Gastrocnemius medialis (tissue), 4 donors: ENCODE measurements around the gene RPS18. TPM values are rescaled to one million over a fixed set of nuclear protein-coding genes. Genes with fewer than 3 reads are reported as not detected.

ENCODE experiments used
- ATAC-seq, 2 donors: fragments of 150-250 bp; one replicate each; pipeline ENCODE4 v1.9.1; 2016
- DNase-seq, 2 donors: peaks; one replicate each; pipeline ENCODE4 v3.0.0-alpha.2; 2019
- H3K27ac ChIP-seq, 4 donors: fragments of 200-600 bp; sonication (generic); 1 replicate in 1 of 4; 2 replicates in 3 of 4; pipeline ENCODE4 v1.5.1; 2016 to 2018; ENCODE audit warnings: mild to moderate bottlenecking in 2 of 4, moderate library complexity in 1 of 4
- H3K27me3 ChIP-seq, 3 donors: fragments of 200-600 bp; sonication (generic) in 2 of 3; 1 replicate in 1 of 3; 2 replicates in 2 of 3; pipeline versions ENCODE4 v1.5.1 to v1.6.0; 2016 to 2019; ENCODE audit warnings: mild to moderate bottlenecking in 1 of 3, moderate library complexity in 1 of 3
- H3K36me3 ChIP-seq, 2 donors: fragments of 200-600 bp; sonication (generic) in 1 of 2; one replicate each; pipeline ENCODE4 v1.5.1; 2017 to 2018
- H3K4me1 ChIP-seq, 2 donors: fragments of 200-600 bp; sonication (generic) in 1 of 2; one replicate each; pipeline ENCODE4 v1.5.1; 2016 to 2017; ENCODE audit warnings: mild to moderate bottlenecking in 2 of 2
- H3K4me3 ChIP-seq, 4 donors: fragments of 200-600 bp; sonication (generic) in 3 of 4; 1 replicate in 1 of 4; 2 replicates in 3 of 4; pipeline ENCODE4 v1.5.1; 2016 to 2019; ENCODE audit warnings: mild to moderate bottlenecking in 2 of 4
- H3K9me3 ChIP-seq, 3 donors: fragments of 200-600 bp; sonication (generic) in 2 of 3; 1 replicate in 1 of 3; 2 replicates in 2 of 3; pipeline ENCODE4 v1.5.1; 2016 to 2019
- POLR2A ChIP-seq, 2 donors: fragments of 450-650 bp; IDR thresholded peaks; one replicate each; pipeline ENCODE4 v1.6.1; 2017; ENCODE audit warnings: antibody characterized with exemption in 2 of 2, mild to moderate bottlenecking in 2 of 2, moderate library complexity in 2 of 2
- in situ Hi-C, 4 donors: fragments of 200-750 bp; cut with MboI; loops; one replicate each; pipeline versions ENCODE4 v1.15.0 to v1.8.0; 2017; ENCODE audit warnings: low sequenced_read_pairs in 4 of 4
- intact Hi-C: fragments of 100-400 bp; cut with DNase I; formaldehyde crosslinking; loops from one replicate; pipeline ENCODE4 v1.15.1; 2023; ENCODE audit warnings: low total_unique reads
- total RNA-seq, 4 donors: library from RNA; depleted of rRNA; stranded (reverse); fragments of >200 nt; gene quantifications; one replicate each; pipeline versions ENCODE4 v1.1.0 to v1.2.3, GENCODE V29; 2016
- TF ChIP-seq, protein P1 (sequence below), 5 experiments: fragments of 450-650 bp in 3 of 5; fragments of 200-600 bp in 2 of 5; sonication (generic) in 2 of 5; IDR thresholded peaks in 4 of 5; conservative IDR thresholded peaks in 1 of 5; 1 replicate in 4 of 5; 2 replicates in 1 of 5; pipeline ENCODE4 v1.5.1; 2016 to 2019; ENCODE audit warnings: antibody characterized with exemption in 5 of 5, mild to moderate bottlenecking in 3 of 5, moderate library complexity in 3 of 5

RPS18 gene
- total RNA-seq, 4 donors from 2014 or later, result 1,834 to 2,142 (median 2,010) TPM

DNA sequence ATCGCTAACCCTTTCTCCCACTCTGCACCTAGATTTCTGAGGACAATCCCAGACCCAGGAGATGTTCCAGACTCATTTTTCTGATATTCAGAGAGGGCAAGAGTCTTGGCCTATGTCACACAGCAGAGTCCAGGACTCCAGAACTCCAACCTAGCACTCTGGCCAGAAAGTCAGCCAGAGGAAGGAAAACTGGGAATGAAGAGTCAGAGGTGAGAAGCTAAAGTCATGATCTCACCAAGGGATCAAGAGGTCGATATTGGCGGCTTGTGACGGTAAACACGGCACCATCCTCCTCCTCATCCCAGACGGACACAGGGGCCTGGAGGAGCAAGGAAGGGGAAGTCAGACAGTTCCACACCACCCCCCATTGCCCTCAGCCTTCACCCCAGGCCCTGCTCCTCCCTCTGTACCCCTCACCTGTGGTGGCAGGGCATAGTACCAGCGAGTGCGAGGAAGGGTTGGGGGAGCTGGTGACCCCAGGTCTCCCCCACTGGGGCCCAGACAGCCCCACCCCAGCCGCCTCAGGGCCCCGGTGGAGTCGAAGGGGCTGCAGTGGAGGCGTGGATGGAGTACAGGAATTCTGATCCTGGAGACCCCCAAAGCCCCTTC lies 25.0 kb downstream of the RPS18 start:
- ATAC-seq (no peak), DNase-seq (no peak)
- TF ChIP-seq, protein P1, sequence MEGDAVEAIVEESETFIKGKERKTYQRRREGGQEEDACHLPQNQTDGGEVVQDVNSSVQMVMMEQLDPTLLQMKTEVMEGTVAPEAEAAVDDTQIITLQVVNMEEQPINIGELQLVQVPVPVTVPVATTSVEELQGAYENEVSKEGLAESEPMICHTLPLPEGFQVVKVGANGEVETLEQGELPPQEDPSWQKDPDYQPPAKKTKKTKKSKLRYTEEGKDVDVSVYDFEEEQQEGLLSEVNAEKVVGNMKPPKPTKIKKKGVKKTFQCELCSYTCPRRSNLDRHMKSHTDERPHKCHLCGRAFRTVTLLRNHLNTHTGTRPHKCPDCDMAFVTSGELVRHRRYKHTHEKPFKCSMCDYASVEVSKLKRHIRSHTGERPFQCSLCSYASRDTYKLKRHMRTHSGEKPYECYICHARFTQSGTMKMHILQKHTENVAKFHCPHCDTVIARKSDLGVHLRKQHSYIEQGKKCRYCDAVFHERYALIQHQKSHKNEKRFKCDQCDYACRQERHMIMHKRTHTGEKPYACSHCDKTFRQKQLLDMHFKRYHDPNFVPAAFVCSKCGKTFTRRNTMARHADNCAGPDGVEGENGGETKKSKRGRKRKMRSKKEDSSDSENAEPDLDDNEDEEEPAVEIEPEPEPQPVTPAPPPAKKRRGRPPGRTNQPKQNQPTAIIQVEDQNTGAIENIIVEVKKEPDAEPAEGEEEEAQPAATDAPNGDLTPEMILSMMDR (IDR thresholded peaks at IDR 0.05 in 4 of 5, conservative IDR thresholded peaks at IDR 0.05 in 1 of 5), result no peak
- no peak for TF ChIP-seq POLR2A (IDR thresholded peaks at IDR 0.05)
- Histone ChIP-seq H3K4me1 (peaks cover 11 to 23% of the 10 kb centered on the region in 2 donors), H3K9me3 (no peaks in the 10 kb centered on the region), H3K4me3 (peak overlapping the region in 2 of 4 donors; percentile 85 to 86), H3K36me3 (peaks cover 0 to 47% of the 10 kb centered on the region in 2 donors), H3K27ac (peak overlapping the region; percentile 96 to 99 (median 97)), H3K27me3 (no peaks in the 10 kb centered on the region)
- in situ Hi-C loops (loop anchor here in 1 of 4 donors (25.0 kb wide), 1 partner anchor 1435 kb away; the partner anchor contains the start of gene NEU1), intact Hi-C loops (no loop called here)

DNA sequence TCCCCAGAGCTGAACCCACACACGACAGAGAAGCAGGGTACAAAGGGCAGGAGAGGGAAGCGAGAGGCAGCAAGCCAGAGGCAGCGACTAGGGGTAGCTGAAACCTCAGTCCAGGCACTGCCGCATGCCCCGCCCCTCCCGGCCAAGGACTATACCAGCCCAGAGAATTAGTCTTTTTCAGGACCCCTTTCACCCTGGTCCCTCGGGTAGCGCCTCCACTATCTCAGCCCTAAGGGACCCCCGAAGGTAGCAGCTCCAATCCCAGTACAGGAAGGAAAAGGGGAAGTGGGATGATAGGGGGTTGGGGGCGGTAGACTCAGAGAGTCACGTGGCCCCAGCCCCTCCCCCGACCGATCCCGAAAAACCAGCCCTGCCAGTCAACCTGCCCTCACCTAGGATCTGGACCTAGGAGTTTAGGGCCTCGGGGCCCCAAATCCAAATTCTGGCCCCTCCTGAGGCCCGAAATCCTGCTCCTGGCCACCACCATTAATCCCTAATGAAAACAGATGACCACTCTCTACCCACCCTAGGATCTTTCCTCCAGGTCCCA lies 25.6 kb downstream of the RPS18 start:
- DNase-seq, result no peak
- Histone ChIP-seq H3K27ac (peak overlapping the region; percentile 96 to 99 (median 97)), H3K9me3 (no peaks in the 10 kb centered on the region), H3K4me3 (peak overlapping the region; percentile 71 to 86 (median 80)), H3K36me3 (peaks cover 0 to 41% of the 10 kb centered on the region in 2 donors), H3K27me3 (no peaks in the 10 kb centered on the region), H3K4me1 (peaks cover 11 to 23% of the 10 kb centered on the region in 2 donors)
- TF ChIP-seq POLR2A (IDR thresholded peaks at IDR 0.05), result no peak
- TF ChIP-seq, protein P1 (IDR thresholded peaks at IDR 0.05 in 4 of 5, conservative IDR thresholded peaks at IDR 0.05 in 1 of 5), result no peak
- in situ Hi-C loops, result loop anchor here in 1 of 4 donors (25.0 kb wide), 1 partner anchor 1435 kb away; the partner anchor contains the start of gene NEU1
- ATAC-seq, result peak in 1 of 2 donors; percentile 0
- intact Hi-C loops, result no loop called here

DNA sequence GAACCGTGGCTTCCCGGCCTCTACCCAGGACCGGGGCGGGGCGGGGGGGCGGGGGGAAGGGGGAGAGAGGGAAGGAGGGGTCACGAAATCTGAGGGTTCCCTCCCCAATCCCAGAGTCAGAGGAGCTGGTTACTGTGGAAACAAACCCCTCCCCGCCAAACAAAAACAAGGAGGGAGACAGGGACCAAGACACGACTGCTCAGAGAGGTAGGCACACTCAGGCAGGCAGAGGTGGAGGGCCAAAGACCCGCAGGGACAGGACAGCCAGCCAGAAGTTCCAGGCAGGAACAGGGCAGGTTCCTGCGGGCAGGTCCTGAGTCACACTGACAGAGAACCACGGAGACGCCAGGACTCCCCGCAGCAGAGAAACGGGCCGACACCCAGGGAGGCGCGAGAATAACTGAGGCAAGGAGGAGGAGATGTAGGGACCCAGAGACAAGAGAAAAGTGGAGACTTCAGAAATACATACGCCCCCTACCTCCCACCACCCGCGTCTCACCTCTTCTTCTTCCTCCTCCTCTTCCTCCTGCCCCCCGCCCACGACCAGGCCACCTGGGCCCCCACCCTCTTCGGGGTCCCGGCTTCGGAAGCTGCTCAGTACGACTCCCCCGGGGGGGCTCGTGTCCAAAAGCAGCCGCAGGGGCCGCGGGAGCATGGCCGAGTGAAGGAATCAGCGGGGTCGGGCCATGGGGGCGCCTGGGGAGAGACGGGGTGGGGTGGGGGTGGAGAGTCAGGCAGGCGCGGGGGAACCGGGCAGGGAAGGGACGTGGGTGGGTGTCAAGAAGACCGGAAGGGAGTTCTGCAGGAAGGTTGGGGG lies 26.3 kb downstream of the RPS18 start:
- Histone ChIP-seq H3K9me3 (no peaks in the 10 kb centered on the region), H3K27ac (peak overlapping the region; percentile 96 to 99 (median 97)), H3K27me3 (no peaks in the 10 kb centered on the region), H3K36me3 (peaks cover 0 to 39% of the 10 kb centered on the region in 2 donors), H3K4me1 (peaks cover 11 to 23% of the 10 kb centered on the region in 2 donors), H3K4me3 (peak overlapping the region; percentile 71 to 86 (median 80))
- intact Hi-C loops, result loop anchor here (1.0 to 2.0 kb wide), 2 partner anchors 9 to 49 kb away; partner anchors contain the start of genes PFDN6 and WDR46
- TF ChIP-seq, protein P1 (IDR thresholded peaks at IDR 0.05 in 4 of 5, conservative IDR thresholded peaks at IDR 0.05 in 1 of 5), result no peak
- TF ChIP-seq POLR2A (IDR thresholded peaks at IDR 0.05), result peak in 1 of 2 donors; percentile 26
- in situ Hi-C loops, result loop anchor here in 1 of 4 donors (25.0 kb wide), 1 partner anchor 1436 kb away; the partner anchor contains the start of gene NEU1
- peak; percentile 19 to 27 for ATAC-seq
- DNase-seq, result peak in 1 of 2 donors; percentile 71

DNA sequence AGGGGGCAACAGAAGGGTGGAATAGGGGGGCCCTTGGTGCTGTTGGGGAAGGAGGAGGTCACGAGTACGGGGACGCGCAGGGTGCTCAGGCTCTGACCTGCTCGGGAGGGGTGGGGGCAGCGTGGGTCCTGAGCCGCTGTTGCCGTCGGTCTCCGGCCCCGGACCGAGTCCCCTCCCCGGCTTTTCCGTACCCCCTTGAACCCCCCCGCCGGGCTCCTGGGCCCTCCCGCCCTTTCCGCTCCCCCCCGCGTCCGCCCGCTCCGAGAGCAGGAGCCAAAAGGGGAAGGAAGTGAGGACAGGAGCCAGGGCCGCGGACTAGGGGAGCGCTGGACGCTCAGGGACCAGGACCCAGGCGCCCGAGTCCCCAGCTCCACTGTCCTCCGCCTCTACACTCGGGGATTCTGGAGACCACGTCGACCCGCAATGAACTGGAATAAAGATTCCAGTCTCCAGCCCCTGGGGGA lies 26.9 kb downstream of the RPS18 start, which contains the start of gene RGL2:
Gene RGL2, minus strand, starts transcription at position 170 of the 464 bp plus-strand sequence. CDS start 332 bp downstream, outside the sequence.
- Histone ChIP-seq H3K4me1 (peaks cover 11 to 23% of the 10 kb centered on the region in 2 donors), H3K4me3 (peak within 1 kb of the TSS; percentile 71 to 86 (median 80)), H3K9me3 (no peaks in the 10 kb centered on the region), H3K36me3 (peaks cover 0 to 37% of the 10 kb centered on the region in 2 donors), H3K27me3 (no peaks in the 10 kb centered on the region), H3K27ac (peak within 1 kb of the TSS; percentile 96 to 99 (median 97))
- in situ Hi-C loops (loop anchor here in 1 of 4 donors (25.0 kb wide), 1 partner anchor 1437 kb away; the partner anchor contains the start of gene NEU1), intact Hi-C loops (loop anchor here (1.0 to 2.0 kb wide), 6 partner anchors 10 to 99 kb away; partner anchors contain the start of genes B3GALT4, PFDN6, RXRB and SLC39A7)
- DNase-seq, result peak; percentile 76 to 80
- peak; percentile 64 for ATAC-seq
- TF ChIP-seq POLR2A (IDR thresholded peaks at IDR 0.05), result no peak
- TF ChIP-seq, protein P1 (IDR thresholded peaks at IDR 0.05 in 4 of 5, conservative IDR thresholded peaks at IDR 0.05 in 1 of 5), result no peak
